ENCODE data around the gene SWI5.
A peak's percentile ranks its signal among the peaks of the same experiment; 100 is the strongest.
"Not testable (repeated sequence)": the region's sequence is repeated elsewhere in the genome, so short reads cannot be mapped to it uniquely, and the experiment has no call there.

Gene SWI5

DNA sequence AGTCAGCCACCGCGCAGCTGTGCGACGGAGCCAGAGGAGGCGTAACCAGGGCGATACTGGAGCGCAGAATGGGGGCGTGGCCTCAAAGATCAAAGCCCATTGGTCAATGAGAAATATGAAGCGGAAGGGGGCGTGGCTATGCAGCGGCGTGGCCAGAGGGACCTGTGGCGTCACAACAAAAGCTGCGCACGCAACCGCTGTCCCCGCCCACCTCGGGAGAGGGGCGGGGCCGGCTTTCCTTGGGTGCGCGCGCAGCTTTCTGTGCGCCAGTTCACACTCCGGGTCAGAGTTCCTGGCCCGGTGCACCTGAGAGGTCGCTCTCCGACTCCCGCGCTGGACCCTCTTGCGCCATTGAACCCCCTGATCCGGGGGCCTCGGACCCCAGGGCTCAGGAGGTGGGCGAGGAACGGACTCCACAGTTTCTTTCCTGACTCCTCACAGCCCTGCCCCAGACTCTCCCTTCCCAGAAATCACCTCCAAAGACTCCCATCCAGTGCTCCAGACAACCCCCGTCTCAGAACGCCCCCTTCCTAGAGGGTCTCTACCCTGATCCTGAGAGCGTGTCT is at the start of gene SWI5:
Gene SWI5 (plus strand): TSS at position 269 of the 566 bp plus-strand sequence.
- DNase-seq: peak; percentile 99

DNA sequence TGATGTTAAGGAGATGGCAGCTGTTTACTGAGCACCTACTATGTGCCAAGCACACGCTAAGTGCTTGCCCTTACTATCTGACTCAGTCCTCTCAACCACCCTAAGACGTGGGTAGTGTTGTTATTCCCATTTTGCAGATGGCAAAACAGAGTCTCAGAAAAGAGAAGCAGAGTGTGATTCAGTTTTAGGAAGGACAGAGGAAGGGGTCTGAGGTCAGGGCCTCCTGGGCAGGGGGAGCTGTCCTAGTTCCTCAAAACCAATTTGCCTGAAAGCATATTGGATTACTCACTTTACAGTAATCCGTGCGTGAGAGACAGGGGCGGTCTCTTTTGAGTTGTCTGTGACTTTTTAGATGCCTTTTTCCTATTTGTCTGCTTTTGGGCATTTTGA is 49.7 kb upstream of the SWI5 start:
- no peak for DNase-seq

DNA sequence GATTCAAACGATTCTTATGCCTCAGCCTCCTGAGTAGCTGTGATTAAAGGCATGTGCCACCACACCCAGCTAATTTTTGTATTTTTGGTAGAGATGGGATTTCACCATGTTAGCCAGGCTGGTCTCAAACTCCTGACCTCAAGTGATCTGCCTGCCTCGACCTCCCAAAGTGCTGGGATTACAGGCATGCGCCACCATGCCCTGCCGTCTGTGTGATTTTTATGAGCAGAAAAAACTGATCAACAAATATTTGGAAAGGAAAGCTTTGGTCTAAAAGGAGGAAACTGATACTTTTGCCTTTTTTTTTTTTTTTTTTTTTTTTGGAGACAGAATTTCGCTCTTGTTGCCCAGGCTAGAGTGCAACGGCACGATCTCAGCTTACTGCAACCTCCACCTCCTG is 45.2 kb upstream of the SWI5 start:
- not testable (repeated sequence) for DNase-seq

DNA sequence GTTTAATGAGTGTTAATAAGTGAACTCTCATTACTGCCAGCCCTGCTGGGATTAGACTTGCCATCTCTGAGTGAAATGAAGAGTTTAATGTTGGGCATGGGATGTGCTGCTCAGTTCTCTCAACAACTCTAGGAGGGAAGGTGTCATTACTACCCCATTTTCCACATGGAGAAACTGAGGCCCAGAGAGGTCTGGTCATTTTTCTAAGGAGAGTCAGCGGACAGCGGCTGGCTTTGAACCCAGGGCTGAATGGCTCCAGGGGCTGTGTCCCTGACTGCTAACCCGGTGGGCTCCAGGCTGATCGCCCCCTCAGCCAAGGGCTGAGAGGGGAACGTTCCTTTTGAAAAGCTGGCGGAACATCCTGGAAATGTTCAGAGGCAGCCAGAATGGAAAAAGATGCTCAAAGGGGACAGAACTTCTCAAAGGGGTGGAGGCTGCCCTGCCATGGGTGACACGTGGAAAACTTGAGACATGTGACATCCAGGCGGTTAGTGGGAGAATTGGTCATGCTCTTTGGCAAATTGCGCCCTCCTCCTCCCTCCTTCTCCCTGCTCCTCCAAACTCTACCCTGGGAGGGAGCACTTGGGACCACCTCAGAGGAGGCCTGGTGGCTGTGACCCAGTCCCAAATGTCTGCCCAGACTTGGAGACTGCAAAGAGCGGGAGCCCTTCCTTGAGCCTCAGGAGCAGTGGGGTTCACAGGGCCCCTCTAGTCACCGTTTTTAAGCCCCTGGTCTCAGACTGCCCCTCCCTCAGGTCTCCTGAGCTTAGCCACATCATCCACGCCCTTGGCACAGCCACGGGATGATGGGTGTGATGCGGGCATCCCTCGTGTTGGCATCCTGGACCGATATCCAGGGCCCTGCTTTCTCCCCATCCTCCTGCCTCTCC is 44.2 kb upstream of the SWI5 start:
- no peak for DNase-seq

DNA sequence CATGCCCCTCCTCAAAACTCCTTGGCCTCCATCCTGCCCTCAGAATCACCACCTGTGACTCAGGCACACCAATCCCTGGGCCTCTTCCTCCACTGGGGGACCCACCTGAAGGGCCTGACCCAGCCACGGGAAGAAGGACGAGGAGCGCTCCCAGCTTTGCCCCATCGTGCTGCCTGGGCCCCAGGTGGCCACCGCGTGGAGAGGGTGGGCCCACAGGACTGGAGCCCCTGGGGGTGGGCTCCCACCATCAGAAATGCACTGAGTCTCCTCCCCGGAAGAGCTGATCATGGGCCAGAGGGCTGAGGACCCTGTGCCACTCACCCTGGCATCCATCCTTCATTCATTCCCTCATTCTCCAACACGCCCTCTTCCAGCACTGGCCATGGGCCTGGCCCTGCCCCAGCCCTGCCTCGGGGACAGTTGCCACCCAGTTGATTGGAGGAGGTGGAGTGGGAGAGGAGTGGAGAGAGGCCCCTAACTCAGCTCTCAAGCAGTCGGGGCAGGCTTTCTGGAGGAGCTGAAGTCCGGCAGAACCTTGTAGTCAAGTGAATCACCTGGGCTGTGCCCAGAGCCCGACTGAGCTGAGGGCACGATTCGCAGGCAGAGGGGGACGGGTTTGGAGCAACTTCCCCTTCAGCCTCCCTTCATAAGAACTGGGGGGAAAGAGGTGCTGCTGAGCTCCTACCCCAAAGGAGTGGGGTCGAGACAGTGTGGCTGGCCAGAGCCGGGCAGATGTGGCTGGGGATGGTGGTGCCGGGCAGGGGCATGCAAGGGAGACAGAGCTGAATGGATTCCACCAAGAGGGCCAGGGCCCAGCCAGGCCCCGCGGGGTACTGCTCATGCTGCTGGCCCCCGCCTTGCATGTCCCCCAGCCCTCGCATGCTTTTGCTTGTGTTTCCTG is 43.3 kb upstream of the SWI5 start:
- DNase-seq: no peak

DNA sequence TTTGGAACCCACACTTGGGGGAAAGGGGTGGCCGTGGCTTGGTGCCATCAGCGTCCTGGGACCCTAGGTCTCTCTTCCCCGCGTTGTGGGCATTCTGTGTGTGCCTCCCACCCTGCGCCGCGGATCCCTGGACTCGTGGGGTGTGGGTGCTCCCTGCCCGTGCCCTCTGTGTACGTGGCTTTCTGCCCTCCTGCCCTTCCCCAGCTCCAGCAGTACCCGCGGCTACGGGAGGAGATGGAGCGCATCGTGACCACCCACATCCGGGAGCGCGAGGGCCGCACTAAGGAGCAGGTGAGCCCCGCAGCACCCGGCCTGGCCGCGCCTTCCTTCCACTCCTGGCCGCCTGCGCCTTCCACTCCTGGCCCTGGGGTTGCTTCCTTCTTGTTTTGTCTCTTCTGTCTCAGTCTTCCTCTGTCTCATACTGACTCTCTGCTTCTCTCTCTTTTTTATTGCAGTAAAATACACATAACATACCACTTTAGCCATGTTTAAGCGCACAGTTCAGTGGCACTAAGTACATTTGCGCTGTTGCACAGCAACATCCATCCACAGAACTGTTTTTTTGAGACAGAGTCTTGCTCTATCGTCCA is 42.2 kb upstream of the SWI5 start:
- DNase-seq: no peak

DNA sequence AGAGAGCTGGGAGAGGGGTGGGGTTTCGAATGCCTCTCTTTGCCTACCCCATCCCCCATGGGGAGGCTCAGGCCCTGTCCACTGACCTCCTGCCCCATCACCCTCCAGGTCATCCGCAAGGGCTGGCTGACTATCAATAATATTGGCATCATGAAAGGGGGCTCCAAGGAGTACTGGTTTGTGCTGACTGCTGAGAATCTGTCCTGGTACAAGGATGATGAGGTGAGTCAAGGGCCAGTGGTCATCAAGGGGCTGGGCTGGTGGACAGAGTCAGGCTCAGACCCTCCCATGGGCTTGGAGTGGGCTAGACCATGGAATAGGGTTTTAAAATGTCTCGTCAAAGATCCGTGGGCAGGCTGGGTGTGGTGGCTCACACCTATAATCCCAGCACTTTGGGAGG is 34.0 kb upstream of the SWI5 start:
- no peak for DNase-seq

DNA sequence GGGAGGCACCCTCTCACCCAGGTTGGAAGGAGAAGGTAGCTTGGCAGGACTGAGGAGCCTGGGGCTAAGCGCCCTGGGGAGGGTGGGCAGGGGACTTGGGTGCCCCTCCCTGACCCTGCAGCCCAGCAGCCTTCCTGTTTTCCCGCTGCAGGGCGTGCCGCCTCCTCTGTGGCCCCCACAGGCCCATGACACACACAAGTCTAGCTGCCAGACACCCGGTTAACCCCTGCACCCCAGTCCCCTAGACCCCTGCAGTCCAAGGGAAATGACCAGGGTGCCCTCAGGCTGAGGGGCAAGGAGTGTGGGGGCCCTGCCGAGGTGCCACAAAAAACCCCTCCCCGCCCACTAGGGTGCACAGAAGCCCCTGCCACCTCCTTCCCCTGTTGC is 33.3 kb upstream of the SWI5 start:
- no peak for DNase-seq

DNA sequence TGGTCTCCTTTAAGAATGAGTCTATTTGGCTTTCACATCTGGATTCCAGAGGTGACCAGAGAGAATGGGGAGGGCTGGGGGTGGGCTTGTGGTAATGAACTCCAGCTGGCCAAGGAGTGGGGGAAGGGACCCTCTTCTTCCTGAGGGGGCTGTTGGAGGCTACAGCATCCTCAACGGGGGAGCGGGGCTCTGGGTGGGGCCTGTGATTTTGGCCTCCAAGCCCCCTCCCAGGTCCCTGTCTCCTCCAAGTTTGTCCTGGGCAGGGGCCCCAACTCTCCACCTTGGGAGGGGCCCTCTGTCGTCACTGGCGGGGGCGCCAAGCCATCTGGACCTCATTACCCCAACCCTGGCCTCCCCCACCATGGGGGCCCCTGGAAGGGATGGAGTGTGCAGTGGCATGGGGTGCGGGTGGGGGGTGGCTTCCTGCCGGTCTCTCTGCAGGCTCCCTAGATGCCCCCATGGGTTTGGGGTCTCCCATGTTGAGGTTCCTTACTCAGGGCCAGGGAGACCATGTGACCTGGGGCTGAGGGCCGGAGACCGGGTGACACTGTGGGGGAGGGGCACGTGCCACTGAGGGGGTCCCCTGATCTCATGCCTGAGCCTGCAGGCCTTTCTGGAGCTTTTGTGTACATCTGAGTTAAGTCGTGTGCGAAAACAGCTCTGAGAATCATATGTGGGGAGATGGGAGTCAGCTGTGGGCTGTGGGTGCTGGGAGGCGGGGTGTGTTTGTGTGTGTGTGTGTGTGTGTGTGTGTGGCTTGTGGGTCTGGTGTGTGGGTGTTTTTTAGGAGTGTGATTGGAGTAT is 32.7 kb upstream of the SWI5 start:
- DNase-seq: no peak

DNA sequence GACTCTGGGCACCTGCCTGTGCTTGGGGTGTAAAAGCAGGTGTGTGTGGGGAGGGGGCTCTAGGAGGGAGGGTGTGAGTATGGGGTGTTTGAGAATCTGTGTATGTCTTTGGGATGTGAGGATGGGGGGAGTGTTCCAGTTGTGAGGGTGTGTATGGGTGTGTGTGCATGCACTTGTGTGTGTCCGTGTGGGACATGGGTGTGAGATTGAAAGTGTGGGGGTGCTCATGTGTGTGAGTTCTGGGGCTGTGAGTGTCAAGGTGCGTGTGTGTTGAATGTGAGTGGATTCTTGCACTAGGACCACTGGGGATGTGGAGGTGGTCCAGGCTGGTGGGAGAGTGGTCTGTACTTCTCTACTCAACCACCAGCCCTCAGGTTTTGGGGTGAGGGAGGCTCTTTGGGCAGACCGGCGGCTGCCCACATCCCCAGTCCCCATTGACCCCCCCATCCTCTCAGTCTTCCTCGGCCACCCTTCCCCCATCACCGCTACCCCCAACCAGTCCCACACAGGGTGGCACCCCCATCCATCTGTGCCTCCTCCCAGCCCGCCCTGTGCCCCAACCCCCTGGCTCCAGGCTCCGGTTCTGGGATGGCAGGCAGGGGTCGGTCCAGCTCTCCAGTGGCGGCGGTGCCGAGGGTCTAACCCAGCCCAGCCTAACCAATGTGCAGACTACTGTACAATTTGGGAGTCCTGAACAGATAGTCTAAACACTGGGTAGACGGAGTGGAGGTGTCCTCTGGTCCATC is 31.8 kb upstream of the SWI5 start:
- DNase-seq: no peak

DNA sequence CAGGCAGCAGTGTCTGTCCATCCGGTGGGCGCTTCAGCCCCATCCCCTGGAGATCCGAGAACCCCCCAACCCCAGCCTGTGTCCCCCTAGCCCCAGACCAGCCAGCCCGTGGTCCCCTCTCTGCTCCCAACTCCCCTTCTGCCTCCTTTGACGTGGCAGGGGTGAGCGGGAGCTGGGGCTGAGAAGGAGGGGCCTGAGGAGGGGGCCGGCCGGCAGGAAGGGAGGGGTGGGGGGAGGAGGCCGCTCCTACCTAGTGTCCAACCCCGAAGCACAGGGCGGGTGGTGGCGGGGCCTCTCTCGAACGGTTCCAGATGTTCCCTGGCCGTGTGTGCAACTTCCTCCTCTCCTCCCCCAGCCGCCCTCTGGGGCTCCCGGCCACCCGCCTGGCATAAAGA is 31.2 kb upstream of the SWI5 start:
- DNase-seq: no peak

DNA sequence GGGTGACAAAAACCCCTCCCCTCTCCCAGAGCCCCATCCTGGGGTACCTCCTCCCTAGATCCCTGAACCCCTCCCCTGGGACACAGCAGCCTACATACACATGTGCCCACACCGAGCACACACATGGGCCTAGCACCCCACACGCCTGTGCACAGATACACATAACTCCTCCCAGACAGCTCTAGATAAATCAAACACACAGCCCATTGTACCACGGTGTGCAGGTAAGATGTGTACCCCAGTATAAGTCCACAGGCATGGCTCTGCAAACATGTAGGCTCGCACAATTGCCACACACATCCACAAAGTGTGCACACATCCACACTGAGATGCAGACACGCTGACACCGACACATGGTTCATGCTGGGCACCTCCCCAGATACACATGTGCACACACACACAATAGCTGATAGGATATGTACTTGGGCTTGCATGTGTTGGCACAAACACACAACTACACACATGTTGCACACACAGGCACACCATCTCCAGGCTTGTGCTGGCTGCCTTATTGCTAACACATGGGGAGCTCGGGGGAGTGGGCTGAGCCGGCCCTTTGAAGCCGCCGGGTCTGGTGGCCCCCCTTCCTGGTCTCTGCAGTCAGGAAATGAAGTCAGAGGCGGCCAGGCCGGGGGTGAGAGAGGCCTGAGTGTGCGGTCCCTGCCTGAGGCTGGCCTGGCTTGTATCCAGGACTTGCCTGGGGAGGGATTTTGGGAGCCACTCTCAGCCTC is 30.5 kb upstream of the SWI5 start:
- DNase-seq: no peak

DNA sequence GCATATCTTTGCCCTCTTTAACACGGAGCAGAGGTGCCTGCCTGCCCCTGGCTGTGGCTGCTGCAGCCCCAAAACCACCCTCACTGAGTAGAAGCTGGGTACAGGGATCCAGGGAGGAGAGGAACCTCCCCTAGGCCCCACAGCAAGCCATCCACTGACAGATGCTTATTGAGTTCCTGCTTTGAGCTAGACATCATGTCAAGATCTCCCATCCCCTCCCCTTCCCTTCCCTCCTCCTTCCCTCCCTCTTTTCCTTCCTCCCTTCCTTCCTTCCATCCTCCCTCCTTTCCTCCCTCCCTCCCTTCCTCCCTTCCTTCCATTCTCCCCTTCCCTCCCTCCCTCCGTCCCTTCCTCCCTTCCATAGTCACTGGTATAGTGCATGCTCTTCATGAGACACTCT is 29.6 kb upstream of the SWI5 start:
- DNase-seq: no peak

DNA sequence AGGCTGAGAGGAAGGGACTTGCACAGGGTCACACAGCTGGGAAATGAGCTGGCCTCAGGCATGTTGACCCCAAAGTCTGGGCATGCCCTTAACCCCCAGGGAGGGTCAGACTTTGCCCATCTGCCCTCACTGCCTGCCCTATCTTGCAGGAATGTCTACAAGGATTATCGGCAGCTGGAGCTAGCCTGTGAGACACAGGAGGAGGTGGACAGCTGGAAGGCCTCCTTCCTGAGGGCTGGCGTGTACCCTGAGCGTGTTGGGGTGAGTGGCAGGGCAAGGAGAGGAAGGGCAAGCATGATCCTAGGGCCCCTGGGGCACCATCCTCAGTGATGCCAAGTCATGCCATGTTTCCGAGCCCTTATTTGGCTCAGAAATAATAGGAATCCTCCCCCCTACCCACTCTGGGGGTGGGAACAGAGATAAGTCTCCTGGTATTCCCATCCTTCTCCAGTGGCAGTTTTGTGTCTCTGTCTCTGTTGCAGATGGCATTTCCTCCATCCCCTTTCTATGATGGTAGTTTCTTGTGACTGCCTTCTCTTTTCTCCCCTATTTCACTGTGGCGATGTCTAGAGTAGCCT is 28.8 kb upstream of the SWI5 start:
- DNase-seq: no peak

DNA sequence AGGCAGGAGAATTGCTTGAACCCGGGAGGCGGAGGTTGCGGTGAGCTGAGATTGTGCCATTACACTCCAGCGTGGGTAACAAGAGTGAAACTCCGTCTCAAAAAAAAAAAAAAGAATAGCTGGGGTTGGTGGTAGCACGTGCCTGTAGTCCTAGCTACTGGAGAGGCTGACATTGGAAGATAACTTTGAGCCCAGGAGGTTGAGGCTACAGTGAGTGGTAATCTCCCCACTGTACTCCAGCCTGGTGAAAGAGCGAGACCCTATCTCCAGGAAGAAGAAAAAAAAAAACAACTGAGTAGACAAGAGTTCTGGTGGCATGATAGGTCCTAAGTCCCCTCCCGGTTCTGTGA is 26.5 kb upstream of the SWI5 start:
- DNase-seq: no peak

DNA sequence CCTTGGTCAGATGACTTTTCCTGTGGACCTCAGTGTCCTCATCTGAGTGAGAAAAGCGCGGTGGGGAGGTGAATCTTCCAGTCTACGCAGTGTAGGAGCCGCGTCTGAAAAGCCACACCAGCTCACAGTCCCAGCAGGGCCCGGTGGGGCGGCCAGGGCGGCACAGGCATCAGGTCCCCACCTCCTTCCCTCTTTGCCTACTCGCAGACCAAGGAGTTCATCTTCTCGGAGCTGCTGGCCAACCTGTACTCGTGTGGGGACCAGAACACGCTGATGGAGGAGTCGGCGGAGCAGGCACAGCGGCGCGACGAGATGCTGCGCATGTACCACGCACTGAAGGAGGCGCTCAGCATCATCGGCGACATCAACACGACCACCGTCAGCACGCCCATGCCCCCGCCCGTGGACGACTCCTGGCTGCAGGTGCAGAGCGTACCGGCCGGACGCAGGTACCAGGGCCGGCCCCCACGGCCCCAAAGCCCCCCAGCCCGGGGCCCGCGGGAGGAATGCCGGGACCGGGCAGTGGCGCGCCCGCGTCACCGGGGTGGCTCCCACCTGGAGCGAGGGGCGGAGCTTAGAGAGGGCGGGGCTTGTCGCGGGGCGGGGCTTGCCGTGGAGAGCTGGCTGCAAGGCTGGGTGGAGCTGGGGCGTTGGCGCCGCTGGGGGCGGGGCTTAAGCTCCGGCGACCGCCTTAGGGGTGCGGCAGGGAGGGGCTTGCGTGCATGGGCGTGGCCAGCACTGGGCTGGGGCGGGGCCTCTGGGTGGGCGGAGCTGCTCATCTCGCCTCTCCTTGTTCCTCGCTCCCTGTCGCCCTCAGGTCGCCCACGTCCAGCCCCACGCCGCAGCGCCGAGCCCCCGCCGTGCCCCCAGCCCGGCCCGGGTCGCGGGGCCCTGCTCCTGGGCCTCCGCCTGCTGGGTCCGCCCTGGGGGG is 25.9 kb upstream of the SWI5 start:
- peak; percentile 100 for DNase-seq

DNA sequence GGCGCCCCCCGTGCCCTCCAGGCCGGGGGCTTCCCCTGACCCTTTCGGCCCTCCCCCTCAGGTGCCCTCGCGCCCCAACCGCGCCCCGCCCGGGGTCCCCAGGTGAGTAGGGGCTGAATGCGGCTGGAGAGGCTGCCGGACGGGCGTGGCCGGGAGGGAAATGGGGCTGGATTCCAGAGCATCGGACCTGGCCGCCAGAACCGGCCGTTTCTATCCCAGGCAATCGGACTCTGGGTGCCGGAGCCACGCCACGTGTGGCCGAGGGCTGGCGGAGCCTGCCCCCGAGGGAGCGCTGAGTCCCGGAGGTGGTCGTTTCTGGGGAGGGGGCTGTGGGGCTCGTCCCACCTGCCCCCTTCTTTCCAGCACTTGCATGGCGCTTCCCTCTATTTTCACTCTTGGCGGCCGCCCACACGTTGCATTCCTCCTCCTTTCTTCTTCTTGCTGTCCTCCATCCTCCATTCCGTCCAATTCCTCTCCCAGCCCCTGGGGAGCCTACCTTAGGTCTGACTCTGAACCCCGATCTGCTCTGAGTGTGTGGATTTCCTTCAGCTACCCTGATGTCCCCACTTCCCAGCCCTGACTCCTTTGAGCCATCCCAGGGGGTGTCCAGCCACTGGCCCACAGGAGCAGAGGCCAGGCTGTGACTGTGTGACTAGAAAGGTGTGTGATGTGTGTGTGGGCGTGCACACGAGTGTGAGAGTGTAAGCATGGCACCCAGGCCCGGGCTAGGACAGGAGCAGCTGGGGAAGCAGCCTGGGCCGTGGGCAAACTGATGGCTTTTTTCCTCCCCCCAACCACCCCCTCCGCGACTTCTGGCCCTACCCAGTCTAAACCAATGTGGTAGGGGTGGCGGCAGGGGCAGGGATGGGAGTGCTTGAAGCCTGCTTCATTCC is 25.0 kb upstream of the SWI5 start:
- DNase-seq: no peak

DNA sequence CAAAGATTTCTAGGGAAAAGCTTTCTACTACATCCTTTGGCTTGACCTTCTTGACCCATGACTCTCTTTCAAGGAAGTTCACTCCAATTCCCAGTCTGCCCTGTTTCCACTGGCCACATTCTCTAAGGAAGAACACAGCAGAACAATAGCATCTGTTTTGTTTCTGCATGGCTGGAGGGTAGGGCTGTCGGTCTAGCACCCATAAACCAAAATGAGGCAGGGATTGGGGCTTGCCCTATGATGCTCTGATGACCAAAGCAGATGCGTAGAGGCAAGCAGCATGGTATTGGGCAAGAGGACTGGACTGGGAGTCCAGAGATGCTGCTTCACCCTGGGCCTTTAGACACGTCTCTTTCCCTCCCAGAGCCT is 24.4 kb upstream of the SWI5 start:
- DNase-seq: no peak

All from activated CD8-positive, alpha-beta memory T cell treated with anti-CD3 and anti-CD28 coated beads for 24 hours (primary cell).